Measurements from ENCODE around the gene CTAGE4. TPM values are rescaled to one million over a fixed set of nuclear protein-coding genes. Genes with fewer than 3 reads are reported as not detected.
"Not testable (repeated sequence)": the region's sequence is repeated elsewhere in the genome, so short reads cannot be mapped to it uniquely, and the experiment has no call there.

Gene CTAGE4, protein sequence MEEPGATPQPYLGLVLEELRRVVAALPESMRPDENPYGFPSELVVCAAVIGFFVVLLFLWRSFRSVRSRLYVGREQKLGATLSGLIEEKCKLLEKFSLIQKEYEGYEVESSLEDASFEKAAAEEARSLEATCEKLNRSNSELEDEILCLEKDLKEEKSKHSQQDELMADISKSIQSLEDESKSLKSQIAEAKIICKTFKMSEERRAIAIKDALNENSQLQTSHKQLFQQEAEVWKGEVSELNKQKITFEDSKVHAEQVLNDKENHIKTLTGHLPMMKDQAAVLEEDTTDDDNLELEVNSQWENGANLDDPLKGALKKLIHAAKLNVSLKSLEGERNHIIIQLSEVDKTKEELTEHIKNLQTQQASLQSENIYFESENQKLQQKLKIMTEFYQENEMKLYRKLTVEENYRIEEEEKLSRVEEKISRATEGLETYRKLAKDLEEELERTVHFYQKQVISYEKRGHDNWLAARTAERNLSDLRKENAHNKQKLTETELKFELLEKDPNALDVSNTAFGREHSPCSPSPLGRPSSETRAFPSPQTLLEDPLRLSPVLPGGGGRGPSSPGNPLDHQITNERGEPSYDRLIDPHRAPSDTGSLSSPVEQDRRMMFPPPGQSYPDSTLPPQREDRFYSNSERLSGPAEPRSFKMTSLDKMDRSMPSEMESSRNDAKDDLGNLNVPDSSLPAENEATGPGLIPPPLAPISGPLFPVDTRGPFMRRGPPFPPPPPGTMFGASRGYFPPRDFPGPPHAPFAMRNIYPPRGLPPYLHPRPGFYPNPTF
- polyA plus RNA-seq (2013, experiment 1 of 2; ENCODE audit: insufficient read length): not detected
- polyA plus RNA-seq (2013, experiment 2 of 2; ENCODE audit: insufficient read length): 0.33 TPM

DNA sequence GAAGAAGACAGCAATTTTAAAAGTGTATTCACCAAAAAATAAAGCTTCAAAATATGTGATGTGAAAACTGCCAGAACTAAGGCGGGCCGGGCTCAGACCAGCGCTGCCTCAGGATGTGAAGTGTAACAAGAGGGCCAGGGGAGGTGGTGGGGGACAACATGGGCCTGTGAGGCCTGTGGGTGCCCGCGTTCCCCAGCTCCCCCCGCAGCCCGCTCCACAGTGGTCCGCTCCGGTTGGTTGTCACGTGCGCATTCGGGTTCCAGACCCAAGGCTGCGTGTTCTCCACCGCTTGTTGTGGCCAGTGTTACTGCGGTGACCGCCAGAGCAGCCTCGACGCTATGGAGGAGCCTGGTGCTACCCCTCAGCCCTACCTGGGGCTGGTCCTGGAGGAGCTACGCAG, at the start of gene CTAGE4:
Gene CTAGE4 (plus strand): TSS at position 301 of the 400 bp plus-strand sequence. CDS start 38 bp downstream, at position 339.
- DNase-seq: not testable (repeated sequence)

DNA sequence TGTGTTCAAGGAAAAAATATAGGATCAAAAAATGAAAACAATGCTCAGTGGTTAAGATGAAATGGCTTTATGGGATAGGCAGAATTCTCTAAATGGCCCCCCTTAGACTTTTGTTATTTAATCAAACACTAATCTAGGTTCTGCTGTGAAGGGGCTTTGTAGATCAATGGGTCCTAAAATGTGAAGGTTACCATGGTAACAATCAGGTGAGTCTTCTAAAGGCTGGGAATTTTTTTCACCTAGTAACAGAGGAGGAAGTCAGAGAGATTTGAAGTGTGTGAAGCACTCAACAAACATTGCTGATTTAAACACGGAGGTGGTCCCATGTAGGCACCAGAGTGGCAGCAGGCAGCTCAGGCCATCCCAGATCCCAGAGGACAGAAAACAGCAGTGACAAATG, 49.1 kb upstream of the CTAGE4 start:
- no peak for DNase-seq

DNA sequence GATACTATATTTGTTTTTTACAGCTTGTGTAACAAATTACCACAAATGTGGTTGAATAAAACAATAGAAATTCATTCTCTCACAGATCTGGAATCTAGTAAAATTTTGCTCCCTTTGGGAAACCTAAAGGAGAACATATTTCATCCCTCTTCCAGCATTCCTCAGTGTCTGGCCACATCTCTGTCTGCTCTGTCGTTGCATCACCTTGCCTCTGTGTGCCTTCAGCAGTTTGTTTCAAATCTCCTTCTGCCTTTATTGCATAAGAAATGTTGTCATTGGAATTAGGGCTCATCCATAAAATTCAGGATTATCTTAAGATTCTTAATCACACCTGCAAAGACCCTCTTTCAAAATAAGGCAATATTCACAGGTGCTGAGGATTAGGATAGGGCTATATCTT, 45.8 kb upstream of the CTAGE4 start:
- peak; percentile 4 for DNase-seq

DNA sequence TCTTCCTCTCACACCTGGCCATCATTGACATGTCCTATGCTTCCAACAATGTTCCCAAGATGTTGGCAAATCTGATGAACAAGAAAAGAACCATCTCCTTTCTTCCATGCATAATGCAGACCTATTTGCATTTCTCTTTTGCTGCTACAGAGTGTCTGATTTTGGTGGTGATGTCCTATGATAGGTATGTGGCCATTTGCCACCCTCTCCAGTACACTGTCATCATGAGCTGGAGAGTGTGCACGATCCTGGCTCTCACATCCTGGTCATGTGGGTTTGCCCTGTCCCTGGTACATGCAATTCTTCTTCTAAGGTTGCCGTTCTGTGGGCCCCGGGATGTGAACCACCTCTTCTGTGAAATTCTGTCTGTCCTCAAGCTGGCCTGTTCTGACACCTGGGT, 41.1 kb upstream of the CTAGE4 start:
- DNase-seq: no peak

DNA sequence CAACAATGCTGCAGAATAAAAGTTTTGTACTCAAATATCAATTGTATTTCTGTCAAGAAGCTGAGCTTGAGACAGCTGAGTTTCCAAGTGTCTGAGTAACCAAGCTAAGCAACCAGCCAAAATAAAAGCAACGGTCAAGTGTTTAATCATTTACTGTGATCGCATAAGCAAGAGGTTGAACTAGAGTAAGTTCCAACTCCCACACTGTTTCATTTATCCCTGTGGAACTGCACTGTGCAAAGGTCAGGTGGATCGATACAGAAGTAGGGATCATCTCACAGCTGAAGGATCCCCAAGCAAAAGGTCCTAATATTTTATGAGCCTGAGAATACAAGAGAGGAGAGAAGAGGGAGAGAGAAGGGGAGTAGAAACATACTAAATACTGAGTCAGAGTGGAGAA, 38.8 kb upstream of the CTAGE4 start:
- DNase-seq: no peak

DNA sequence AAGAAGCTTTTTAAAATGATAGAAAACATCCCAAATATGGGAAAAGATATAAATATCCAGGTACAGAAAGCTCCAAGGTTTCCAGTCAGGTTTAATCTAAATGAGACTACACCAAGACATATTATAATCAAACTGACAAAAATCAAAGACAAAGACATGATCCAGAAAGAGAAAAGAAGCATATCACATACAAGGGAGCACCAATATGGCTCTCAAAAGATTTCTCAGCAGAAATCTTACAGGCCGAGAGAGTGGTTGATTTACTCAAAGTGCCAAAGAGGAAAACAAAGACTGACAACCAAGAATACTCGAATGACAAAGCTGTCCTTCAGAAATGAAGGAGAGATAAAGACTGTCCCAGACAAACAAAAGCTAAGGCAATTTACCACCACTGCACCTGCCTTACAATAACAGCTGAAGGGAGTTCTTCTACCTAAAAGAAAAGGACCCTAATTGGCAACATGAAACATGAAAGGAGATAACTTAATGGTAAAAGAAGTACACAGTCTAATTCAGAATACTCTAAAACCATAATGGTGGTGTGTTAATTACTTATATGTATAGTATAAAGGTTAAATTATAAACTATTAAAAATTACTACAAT, 34.9 kb upstream of the CTAGE4 start:
- DNase-seq: no peak

DNA sequence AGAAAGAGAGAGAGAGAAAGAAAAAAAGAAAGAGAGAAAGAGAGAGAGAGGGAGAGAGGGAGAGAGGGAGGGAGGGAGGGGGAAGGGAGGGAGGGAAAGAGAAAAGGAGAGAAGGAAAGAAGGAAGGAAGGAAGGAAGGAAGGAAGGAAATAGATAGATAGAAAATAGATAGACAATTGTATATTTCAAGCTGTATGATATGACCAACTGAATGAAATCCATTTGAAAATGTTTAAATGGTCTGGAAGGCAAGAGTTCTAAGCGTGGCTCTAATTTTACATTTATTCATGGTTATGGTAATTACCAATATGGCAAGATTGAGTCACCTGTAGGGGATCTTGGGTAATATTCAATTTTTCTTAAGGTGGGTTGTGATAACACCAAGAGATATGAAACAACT, 24.4 kb upstream of the CTAGE4 start:
- no peak for DNase-seq

DNA sequence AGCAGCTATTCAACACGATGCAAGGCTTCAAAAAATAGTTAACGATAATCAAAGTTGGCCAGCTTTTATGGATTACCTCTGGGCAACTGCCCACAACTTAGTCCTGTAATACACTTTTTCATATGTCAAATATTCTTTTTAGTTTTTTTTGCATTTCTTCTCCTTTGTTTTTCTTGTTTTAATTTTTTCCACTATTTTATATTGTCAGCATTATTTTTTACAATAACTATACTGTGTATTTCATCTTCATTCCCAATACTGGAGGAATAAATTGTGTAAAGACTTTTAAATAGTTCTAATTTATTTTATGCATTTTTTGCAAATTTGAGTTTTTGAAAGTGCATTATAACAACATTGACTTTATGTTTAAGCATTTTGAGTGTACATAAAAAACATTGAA, 18.5 kb upstream of the CTAGE4 start:
- no peak for DNase-seq

DNA sequence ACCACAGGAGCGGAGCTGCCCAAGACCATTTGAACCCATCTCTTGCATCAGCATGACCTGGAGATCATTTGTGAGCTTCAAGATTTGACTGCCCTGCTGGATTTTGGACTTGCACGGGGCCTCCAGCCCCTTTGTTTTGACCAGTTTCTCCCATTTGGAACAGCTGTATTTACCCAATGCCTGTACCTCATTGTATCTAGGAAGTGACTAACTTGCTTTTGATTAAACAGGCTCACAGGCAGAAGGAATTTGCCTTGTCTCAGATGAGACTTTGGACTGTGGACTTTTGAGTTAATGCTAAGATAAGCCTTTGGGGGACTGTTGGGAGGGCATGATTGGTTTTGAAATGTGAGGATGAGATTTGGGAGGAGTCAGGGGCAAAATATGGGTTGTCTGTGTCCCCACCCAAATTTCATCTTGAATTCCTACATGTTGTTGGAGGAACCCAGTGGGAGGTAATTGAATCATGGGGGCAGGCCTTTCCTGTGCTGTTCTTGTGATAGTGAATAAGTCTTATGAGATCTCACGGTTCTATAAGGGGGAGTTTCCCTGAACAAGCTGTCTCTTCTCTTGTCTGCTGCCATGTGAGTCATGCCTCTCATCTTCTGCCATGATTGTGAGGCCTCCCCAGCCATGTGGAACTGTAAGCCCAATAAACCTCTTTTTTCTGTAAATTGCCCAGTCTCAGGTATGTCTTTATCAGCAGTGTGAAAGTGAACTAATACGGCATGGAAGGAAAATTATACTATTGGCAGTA, 11.5 kb upstream of the CTAGE4 start:
- not testable (repeated sequence) for DNase-seq

DNA sequence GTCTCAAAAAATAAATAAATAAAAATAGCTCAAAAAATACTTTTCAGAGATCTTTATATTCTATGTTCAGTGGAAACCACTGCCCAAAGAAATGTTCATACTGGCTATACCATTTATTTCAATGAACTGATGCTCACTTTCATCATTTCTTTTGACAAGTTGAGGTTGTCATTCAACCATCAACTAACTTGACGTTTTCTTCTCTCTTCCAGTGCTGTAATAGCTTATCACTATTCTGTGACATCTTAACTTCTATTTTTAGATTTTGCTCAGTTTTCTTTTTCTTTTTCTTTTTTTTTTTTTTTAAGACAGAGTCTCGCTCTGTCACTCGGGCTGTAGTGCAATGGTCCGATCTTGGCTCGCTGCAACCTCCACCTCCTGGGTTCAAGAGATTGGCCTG, 8.7 kb upstream of the CTAGE4 start:
- DNase-seq: no peak

DNA sequence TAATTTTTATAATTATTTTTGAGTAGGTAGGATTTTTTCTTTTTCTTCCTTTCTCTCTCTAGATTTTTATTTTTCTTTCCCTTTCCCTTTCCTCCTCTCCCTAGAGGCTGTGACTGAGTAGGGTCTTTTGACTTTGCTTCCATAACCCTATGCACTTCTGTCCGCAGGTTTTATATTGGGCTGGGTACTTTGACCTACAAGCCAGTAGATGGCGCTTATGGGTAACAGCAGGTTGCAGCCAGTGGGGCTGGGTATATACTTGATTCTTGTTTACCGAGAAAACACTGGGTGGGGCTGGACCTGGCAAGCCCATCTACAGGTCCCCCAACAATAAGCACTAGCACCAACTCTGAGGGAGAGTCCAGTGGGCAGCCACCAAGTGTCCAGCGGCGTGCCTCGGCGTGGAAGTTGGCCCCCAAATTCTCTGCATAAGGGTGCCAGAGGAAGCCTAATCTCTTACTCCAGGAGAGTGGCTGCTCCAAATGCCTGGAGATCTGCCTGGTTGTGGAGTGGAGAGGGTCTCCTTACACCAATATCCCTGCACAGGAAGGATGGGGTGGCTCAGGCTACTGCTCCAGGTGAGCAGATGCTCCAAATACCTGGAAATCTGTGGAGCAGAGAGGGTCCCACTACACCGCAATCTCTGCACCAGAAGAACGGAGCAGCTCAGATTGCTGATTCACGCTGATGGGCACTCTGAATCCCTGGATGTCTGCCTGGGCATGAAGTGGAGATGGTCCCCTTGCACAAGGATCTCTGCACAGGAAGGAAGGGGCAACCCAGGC, 4.7 kb upstream of the CTAGE4 start:
- DNase-seq: peak; percentile 25

DNA sequence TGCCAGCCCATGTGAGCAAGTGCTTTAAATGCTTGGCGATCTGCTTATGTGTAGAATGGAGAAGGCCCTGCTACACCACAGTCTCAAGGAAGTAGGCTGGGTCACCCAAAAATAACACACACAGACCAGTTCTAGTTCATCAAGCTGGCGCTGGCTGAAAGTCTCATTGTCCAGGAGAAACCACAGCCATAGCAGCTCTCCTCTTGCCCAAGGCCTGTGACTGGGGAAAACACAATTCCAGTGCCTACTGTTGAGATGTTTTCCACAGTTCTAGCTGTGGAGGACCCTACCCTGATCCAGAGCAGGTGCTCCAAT, 4.1 kb upstream of the CTAGE4 start:
- not testable (repeated sequence) for DNase-seq

DNA sequence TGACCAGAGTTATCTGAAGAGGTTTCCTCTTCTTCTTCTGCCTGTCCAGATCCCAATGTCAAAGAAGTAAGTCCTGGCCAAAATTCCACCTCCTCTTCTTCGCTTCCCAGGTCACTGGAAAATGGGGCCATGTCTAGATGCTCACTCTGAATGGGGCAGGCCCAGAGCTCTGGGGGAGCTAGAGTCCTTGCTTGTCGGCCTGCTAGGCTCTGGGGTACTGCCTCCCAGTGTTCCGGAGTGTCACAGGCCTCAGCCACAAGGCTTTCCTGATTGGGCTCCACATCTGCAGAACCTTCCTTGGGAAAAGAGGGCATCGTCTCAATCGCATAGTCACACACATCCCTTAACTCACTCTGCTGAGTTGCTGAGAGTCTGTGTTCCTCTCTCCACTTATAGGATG, 4.6 kb downstream of the CTAGE4 start:
- DNase-seq: not testable (repeated sequence)

DNA sequence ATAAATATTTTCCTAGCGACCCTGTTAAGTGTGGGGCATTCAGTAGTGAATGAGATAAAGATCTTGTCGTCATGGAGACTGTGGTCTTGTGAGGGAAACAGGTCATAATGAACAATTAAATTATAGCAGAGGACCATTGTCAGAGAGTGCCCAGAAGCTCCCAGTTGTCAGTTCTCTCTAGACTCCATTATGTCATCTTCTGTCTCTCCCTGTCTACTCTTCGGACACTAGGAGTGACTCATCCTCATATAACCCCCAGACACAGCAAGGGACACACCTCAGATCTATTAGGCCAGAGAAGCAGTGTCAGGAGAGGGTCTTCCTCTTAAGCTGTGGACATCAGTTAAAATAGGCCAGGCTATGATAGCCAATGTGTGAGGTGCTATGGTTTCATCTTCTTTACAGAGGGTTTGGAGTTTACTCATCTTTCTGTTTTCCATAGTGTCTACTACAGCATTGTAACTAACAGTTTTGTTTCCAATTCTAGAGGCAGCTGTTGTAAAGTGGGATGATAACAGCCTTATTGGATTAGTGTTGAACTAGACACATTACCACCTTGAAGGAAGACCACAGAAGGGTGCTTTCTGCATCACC, 5.4 kb downstream of the CTAGE4 start:
- not testable (repeated sequence) for DNase-seq

DNA sequence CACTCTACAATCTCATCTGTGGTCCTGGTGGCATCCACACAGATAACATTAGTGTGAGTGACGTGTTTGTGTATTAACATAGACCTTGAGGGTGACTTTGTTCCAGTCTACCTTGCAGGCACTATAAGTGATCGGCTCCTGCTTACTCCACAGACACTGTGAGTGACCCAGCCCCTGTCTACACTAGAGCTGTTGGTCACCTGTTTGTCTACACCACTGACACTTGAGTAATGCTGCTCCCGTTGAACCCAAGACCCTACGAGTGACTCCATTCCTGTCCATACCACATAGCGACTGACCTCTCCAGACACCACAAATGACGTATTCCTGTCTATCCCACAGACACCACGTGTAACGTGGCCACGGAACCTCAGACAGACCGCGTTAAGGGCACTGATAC, 10.5 kb downstream of the CTAGE4 start:
- DNase-seq: not testable (repeated sequence)

DNA sequence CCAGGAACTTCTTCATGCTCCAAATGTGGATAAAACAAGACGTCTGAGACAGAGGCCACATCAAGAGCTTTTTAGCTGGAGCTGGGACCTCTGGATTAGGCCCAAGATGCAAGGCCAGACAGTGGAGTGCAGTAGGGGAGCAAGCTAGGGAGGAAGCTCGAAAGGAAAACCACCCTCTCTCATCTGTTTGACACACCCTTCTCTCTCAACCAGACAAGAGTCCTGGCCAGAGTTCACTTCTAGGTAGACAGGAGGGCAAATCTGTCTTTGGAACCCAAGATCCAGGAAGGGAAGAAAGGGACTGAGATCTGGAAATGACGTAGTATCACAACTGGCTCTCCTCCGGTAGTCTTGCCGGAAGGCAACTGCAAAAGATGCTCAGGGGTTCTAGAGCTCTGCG, 11.2 kb downstream of the CTAGE4 start:
- DNase-seq: not testable (repeated sequence)

DNA sequence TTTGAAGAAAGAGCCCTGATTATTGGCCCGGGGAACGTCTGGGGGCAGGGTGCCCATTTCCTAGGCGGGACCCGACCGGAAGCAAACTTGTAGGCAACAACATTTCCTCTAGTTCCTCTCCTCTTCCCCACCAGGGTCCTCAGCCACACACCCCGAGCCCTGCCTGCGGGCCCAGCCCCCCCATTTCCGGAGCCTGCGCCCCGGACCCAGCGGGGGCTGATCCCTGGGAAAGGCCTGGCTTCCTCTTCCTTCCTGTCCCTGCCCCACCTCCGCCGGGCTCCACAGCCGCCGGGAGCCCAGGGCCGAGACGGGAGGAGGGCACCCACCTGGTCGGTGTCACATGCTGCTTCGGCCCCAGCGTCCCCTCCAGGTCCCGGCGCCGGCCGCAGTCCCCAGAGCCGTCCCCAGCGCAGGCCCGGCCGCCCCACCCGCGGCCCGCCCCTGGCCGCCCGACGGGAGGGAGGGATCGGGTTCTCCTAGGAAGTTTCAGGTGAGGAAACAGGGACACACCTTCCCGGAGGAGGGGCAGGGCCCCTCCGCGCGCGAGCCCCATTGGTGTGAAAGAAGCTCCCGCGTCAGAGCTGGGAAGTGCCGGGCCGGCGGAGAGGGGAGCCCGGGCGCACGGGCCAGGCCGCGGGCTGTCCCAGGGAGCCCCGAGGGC, 12.1 kb downstream of the CTAGE4 start, which contains the start of gene ARHGEF35:
Gene ARHGEF35 (minus strand): TSS at position 622 of the 661 bp plus-strand sequence. CDS start 7,450 bp downstream, outside the sequence.
- DNase-seq: not testable (repeated sequence)

DNA sequence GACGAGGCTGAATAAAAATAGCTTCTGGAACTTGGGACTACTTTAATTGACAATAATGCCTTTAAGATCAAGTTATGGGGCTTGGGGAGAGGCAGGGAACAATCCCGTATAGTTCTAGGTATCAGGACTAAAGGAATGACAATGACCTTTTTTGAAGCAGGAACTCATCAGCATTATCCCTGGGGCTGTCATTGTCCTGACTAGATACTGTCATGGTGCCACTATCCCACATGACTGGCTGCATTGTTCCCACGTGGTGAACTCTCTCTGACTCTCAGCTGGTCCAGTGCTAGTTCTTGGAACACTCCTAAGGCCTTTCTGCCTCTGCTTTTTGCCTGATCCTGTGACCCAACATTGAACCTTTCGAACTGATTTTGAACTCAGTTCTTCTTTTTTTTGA, 15.7 kb downstream of the CTAGE4 start:
- not testable (repeated sequence) for DNase-seq

DNA sequence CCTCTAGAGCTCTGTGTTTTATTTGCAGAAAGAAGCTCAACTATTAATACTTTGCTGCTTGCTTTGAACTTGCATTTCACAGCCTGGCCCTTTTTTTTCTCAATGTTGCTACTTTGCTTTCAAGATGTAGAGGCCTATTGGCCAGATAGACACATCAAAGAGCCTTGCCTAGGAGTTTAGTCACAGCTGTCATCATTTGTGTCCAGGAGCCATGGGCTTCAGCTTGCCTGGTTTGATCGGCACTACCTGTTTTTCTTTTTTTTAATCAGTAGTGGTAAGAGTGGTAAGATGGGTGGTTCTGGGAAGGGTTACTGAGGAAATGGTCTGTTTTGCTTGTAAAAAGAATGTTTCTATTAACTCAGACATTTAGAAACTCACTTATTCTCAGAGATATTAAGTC, 18.7 kb downstream of the CTAGE4 start:
- DNase-seq: not testable (repeated sequence)

DNA sequence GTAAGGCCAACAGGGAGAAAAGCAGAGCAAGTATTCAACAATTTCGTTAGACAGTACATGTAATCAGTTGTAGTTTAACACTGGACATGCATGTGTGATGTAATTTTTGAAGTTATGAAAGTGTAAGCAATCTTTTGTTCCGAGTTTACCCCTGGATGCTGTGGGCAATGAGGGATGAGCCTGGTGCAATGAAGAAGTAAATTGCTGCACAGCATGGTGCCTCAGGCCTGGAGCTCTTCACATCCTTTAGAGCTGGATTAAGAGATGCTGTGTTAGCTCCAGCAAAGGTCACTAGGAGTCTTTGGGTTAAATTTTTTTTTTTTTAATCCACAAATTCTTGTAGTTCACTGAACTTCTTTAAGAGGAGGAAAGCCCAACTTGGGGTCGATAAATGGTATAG, 19.8 kb downstream of the CTAGE4 start:
- not testable (repeated sequence) for DNase-seq

DNA sequence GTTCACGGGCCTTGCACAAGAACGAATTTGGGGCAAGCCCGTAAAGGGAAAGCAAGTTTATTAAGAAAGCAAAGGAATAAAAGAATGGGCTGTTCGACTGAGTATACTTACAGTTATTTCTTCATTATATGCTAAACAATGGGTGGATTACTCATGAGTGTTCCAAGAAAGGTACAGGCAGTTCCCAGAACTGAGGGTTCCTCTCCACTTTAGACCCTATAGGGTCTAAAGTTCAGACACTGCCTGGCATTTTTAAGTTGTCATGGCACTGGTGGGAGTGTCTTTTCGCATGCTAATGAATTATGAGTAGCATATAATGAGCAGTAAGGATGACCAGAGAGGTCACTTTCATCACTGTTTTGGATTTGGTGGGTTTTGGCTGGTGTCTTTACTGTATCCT, 22.0 kb downstream of the CTAGE4 start:
- not testable (repeated sequence) for DNase-seq
